Measurements from ENCODE around the gene C4orf46.

DNA sequence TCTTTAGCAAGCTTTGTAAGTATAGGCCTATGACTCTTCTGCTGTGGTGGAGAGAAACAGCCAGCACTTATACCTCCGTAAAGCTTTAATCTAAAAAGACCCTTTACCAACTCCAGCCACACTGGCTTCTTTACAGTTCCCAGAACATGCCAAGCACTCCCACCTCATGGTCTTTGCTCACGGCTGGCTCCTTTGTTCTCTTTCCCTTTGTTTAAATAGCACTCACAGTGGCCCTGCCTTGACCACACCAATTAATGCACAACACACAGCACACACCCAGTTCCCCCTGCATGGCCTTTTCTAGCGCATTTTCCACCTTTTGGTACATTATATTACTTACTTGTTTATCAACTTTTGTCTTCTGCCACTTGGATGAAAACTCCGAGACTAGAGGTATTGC lies 32.6 kb upstream of the C4orf46 start:
- no peak for TF ChIP-seq YY1 (IDR thresholded peaks at IDR 0.05; ENCODE audit: low read depth, low read length)
- TF ChIP-seq ZNF274 (IDR thresholded peaks at IDR 0.05; ENCODE audit: insufficient read depth, insufficient read length), result no peak
- TF ChIP-seq RELA (IDR thresholded peaks at IDR 0.05; ENCODE audit: borderline replicate concordance, partially characterized antibody), result no peak
- TF ChIP-seq KLF5 (IDR thresholded peaks at IDR 0.05; ENCODE audit: partially characterized antibody), result no peak
- no peak for TF ChIP-seq RAD21 (IDR thresholded peaks at IDR 0.05; ENCODE audit: insufficient read depth, low read depth, low read length)
- TF ChIP-seq, protein P1, sequence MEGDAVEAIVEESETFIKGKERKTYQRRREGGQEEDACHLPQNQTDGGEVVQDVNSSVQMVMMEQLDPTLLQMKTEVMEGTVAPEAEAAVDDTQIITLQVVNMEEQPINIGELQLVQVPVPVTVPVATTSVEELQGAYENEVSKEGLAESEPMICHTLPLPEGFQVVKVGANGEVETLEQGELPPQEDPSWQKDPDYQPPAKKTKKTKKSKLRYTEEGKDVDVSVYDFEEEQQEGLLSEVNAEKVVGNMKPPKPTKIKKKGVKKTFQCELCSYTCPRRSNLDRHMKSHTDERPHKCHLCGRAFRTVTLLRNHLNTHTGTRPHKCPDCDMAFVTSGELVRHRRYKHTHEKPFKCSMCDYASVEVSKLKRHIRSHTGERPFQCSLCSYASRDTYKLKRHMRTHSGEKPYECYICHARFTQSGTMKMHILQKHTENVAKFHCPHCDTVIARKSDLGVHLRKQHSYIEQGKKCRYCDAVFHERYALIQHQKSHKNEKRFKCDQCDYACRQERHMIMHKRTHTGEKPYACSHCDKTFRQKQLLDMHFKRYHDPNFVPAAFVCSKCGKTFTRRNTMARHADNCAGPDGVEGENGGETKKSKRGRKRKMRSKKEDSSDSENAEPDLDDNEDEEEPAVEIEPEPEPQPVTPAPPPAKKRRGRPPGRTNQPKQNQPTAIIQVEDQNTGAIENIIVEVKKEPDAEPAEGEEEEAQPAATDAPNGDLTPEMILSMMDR (IDR thresholded peaks at IDR 0.05 in 2 of 3, conservative IDR thresholded peaks at IDR 0.05 in 1 of 3; ENCODE audit: control insufficient read depth in 2 of 3, extremely low read depth in 1 of 3, insufficient read depth in 1 of 3, low read depth in 3 of 3, low read length in 3 of 3), result no peak
- TF ChIP-seq CBFB (IDR thresholded peaks at IDR 0.05; ENCODE audit: low read depth), result no peak
- TF ChIP-seq, protein P2, sequence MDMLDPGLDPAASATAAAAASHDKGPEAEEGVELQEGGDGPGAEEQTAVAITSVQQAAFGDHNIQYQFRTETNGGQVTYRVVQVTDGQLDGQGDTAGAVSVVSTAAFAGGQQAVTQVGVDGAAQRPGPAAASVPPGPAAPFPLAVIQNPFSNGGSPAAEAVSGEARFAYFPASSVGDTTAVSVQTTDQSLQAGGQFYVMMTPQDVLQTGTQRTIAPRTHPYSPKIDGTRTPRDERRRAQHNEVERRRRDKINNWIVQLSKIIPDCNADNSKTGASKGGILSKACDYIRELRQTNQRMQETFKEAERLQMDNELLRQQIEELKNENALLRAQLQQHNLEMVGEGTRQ (IDR thresholded peaks at IDR 0.05; ENCODE audit: borderline replicate concordance, low read depth, low read length), result no peak

All from GM12878 (cell line).